HG02885 (cell line): ENCODE data around the gene KLHL3.

Experiments used
- ATAC-seq: cut with Tn5 transposase; IDR thresholded peaks from one replicate; pipeline ENCODE4 v1.9.1; 2021; ENCODE audit warnings: mild to moderate bottlenecking; ENCODE audit not compliant: unreplicated experiment, poor library complexity

Gene KLHL3

DNA sequence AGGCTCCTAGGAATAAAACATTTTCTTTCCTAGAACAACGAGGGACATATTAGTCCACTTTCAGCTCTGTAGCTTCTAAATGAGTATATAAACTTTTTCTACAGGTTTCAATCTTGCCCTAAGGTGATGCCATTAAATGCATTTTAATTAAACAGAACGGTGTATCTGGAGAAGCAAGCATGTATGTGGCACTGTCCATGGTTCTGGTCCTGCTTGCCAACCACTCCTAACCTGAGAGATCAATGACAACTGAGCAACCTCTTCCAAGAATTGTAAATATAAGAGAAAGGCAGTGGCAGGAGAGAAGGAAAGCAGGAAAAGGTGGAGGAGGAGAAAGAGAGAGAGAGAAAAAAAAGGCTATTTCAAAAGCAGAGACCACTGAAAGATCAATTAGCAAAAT is 141.2 kb downstream of the KLHL3 start:
- ATAC-seq: no peak

DNA sequence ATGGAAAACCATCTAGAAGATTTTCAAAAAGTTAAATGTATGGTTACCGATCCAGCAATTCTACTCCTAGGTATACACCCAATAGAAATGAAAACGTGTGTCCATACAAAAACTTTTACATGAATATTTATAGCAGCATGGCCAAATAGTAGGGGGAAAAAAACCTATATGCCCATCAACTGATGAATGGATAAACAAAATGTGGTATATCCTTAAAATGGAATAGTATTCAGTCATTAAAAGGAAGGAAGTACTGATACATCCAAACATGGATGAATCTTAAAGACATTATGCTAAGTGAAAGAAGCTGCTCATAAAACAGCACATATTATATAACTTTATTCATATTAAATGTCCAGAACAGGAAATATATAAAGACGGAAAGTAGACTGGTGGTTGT is 143.6 kb downstream of the KLHL3 start:
- no peak for ATAC-seq

DNA sequence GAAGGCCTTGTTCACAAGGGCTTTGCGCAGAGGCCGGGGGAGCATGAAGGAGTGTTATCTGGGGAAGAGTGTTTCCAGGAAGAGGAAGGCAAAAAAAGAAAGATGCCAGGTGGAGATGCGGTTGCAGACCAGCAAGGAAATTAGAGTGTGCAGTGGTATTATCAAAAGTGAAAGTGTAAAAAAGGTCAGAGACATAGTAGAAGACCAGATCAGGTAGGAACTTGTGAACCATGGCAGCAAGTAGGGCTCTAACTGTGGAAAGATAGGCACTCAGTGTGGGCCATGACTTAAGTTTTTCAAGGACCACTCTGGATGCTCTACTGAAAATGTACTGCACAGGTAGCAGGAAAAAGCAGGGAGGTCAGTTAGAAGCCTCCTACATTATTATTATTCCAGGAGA is 146.7 kb downstream of the KLHL3 start:
- ATAC-seq: peak; percentile 71

DNA sequence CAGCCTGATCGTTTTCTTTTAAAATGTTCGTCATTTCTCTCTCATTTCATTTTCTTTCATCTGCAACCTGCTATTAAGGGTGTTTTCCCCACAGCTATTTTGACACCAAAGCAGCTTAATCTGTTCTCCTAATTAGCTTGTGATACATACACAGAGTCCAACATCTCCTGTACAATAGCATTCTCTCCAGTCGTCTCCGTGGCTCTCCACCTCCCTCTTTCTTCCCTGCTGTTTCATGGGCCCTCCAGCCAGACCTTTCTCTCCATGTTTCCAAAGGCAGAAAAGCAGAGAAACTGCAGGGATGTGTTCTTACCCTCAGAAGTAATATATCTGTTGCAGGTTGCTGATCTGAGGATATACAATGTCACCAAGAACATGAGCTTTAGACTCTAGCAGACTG is 148.0 kb downstream of the KLHL3 start:
- no peak for ATAC-seq

DNA sequence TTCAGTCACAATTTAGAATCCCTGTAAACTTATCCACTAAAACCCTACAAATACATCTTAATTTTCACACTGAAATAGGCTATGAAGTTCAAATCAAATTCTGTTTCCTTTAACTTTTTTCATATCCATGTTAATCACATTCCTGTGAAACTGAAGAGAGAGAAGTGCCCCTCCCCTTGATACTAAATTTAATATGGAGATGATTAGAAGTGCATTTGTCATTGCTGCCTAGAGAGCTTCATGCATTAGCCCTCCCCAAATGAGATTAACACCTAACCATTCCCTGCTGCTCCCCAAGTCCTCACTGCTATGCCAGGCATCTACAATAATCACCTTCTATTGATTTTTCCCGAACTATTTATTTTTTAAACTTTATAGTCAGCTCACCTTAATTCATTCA is 151.6 kb downstream of the KLHL3 start:
- ATAC-seq: no peak

DNA sequence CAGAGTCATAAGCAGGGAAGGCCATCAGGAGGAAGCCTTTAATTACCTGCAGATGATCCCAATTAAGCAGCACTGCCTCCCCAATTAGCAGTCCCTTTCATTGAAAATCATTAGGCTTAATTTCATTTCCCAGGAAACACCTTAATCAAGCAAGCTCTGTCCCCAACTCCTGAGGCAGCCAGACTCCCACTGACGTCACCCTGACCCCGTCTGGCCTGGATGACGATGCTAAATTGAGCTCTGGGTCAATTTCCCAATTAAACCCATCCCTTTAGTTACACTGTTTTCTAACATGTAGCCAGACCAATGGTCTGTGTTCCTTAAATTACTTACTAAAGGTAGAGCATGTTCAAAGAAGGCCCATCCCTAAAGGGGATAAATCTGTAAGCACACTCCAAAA is 152.8 kb downstream of the KLHL3 start:
- ATAC-seq: no peak

DNA sequence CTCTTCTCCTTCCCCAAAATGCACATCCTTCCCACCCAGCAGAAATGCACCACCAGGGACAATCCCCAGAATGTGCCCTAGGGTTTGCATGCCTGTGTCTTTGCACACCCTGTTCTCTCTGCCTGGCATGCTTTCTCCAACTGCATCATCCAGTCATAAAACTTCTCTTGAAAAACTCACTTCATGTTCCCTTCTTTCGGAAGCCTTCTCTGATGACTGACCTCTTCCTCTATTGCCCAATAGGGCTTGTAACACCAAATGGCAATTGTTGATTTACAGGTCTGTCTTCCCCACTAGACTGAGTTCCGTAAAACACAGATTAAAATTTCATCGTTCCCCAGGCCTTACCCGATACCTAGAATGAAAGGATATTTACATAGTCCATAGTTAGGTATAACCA is 153.7 kb downstream of the KLHL3 start:
- ATAC-seq: no peak

DNA sequence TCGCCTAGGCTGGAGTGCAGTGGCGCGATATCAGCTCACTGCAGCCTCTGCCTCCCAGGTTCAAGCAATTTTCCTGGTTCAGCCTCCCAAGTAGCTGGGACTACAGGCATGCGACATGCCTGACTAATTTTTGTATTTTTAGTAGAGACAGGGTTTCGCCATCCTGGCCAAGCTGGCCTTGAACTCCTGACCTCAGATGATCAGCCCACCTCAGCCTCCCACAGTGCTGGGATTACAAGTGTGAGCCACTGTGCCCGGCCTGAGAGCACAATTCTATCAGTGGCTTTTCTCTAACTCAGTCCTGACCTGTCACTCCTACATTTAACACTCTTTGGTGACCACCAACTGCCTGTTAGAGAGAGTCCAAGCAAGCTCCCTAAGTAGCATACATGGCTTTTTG is 154.1 kb downstream of the KLHL3 start:
- no peak for ATAC-seq

DNA sequence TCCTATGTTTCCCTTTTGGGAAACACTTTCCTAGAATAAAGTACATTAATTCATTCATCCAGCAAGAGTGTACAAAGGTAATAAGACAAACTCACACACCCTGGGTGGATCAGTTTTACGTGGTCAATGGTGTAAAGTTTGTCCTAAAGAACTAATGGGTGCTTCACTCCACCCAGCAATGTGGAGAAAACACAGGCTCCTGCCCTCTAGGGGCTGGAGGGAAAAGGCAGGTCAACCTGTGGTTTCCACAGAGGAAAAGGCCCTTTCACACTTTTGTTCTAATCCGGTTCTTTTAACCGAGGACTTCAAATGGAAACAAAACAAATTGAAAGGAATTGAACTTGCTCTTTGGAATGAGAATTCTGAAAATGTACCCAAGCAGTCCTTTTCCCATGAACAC is 155.9 kb downstream of the KLHL3 start:
- no peak for ATAC-seq

DNA sequence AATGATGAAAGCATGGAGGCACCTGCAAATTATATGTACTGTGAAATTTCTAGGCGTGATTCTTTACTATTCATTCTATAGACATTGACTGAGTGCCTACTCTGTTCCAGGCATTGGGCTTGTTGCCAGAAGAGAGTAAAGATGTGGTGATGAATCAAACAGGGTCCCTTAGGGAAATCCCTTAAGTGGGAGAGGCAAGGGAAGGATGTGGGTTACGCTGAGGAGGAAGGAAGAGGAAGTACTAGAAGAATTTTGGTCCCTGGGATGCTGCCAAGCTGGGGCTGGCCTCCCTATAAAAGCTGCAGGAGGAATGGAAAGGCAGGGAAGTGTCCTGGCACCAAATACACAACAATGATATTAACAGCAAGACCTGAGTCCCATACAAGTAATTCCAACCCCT is 160.0 kb downstream of the KLHL3 start:
- no peak for ATAC-seq

DNA sequence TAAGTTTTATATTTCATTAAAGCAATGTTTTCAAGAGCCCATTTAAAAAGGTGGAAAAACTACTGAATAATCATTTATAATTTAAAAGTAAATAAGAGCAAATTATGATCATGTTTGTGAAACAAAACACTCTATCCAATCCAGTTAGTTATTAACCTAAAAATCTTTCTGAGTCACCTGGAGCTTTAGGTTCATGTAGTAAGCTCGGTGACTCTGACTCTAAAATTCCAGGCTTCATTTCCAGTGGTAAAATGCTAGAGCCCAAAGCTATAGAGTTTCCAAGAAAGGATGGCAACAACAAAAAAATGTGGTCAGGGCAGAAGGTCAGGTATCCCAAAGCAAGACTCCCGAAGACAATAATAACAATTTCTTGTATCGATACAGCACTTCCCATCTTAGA is 160.7 kb downstream of the KLHL3 start:
- ATAC-seq: no peak

DNA sequence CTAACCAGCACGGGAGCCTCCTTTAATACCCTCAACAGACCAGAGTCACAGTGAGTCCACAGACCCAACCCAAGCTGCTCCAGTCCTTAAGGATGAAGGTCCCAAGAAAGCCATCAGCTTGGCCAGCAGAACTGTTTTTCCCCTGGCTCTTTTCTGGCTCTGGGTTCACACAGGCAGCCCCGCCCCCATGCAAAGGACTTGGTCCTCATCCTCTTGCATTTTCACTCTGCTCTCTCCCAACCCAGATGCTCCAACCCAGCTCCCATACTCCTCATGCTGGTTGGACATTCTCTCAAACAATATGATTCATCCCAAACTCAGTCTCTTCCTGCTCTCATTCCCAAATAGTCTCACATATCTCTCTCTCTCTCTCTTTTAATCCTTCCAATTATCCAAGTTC is 162.5 kb downstream of the KLHL3 start:
- no peak for ATAC-seq

DNA sequence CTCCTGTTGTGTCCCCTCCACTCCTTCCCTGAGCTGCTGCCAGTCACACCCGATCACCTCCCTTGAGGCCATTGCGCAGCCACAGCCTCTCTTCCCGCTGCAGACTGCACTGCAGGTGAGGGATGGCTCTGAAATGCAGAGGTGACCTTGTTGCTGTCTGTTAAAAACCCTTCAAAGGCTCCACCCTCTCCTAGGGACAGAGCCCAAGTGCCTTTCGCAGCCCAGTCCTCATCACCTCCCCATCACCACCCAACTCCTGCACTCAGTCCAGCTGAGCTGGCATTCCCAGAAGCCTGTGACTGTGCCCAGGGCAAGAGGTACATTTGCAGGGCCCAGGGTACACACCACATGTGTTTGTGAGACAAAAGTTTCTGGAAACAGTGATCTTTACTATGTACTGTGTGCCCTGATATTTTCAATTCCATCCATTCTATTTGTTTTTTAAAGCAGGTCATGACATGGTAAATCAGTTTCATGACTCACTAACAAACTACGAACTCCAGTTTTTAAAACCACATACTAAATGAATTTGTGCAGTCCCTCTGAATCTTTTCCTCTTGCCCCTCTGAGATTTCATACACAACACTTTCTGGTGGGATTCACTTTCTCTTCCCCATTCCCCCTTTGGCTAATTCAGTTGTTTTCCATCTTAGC is 163.7 kb downstream of the KLHL3 start:
- no peak for ATAC-seq

DNA sequence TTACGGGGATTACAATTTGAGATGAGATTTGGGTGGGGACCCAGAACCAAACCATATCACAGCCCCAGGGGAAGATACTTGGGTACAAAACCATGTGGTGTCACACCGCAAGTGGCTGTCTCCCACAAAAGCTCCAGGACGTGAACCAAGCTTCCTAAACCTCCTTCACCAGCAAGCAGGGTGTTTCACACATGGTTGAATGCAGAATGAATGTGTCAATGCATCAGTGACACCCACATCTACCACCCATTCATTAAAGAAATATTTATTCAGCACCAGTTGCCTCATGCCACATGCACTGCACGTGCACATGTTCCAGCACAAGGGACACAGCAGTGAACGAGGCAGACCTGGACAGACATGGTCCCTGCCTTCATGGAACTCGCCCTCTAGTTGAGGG is 165.8 kb downstream of the KLHL3 start:
- ATAC-seq: no peak
